Karpas-422 (cell line): ENCODE results near the gene MEGF9. TPM values are rescaled to one million over a fixed set of nuclear protein-coding genes. Genes with fewer than 3 reads are reported as not detected.

Source experiments
- DNase-seq: peaks from one replicate; pipeline ENCODE4 v3.0.0-alpha.2; 2015
- H2AFZ ChIP-seq: fragments of 200-600 bp; sonication (generic); 2 replicates; pipeline ENCODE4 v1.6.1; 2014; ENCODE audit warnings: antibody characterized with exemption, low read length, mixed read lengths
- H3K27ac ChIP-seq: fragments of 200-600 bp; sonication (generic); 2 replicates; pipeline ENCODE4 v1.5.1; 2014; ENCODE audit warnings: mild to moderate bottlenecking, low read length, moderate library complexity
- H3K27me3 ChIP-seq: fragments of 200-600 bp; sonication (generic); 2 replicates; pipeline ENCODE4 v1.6.1; 2014; ENCODE audit warnings: low read length, mixed read lengths
- H3K36me3 ChIP-seq: fragments of 200-600 bp; sonication (generic); 2 replicates; pipeline ENCODE4 v1.6.1; 2014; ENCODE audit warnings: low read length, mixed read lengths; ENCODE audit not compliant: insufficient read depth
- H3K4me1 ChIP-seq: fragments of 200-600 bp; sonication (generic); 2 replicates; pipeline ENCODE4 v1.6.1; 2014; ENCODE audit warnings: mild to moderate bottlenecking, low read length, mixed read lengths
- H3K4me2 ChIP-seq: fragments of 200-600 bp; sonication (generic); 2 replicates; pipeline ENCODE4 v1.6.1; 2014; ENCODE audit warnings: low read length, low read depth, mild to moderate bottlenecking; ENCODE audit not compliant: poor library complexity, severe bottlenecking
- H3K4me3 ChIP-seq: fragments of 200-600 bp; sonication (generic); 2 replicates; pipeline ENCODE4 v1.5.1; 2014; ENCODE audit warnings: mild to moderate bottlenecking, antibody characterized with exemption, low read length, mixed read lengths
- H3K79me2 ChIP-seq: fragments of 200-600 bp; sonication (generic); 2 replicates; pipeline ENCODE4 v1.6.1; 2014; ENCODE audit warnings: mild to moderate bottlenecking, low read length, mixed read lengths
- H3K9ac ChIP-seq: fragments of 200-600 bp; sonication (generic); 2 replicates; pipeline ENCODE4 v1.6.0; 2014; ENCODE audit warnings: low read length
- H3K9me2 ChIP-seq: fragments of 200-600 bp; sonication (generic), shearing (Covaris generic); replicated peaks from 2 replicates; pipeline ENCODE4 v1.6.0; 2014; ENCODE audit warnings: mild to moderate bottlenecking, low read length, moderate library complexity; ENCODE audit not compliant: insufficient read depth
- H3K9me3 ChIP-seq: fragments of 300-700, 200-600 bp; sonication (generic); 2 replicates; pipeline ENCODE4 v1.6.1; 2014; ENCODE audit warnings: low read length, mixed read lengths
- H4K20me1 ChIP-seq: fragments of 200-600 bp; sonication (generic); 2 replicates; pipeline ENCODE4 v1.6.1; 2014; ENCODE audit warnings: mild to moderate bottlenecking, antibody characterized with exemption, low read length, low read depth; ENCODE audit not compliant: insufficient read depth
- total RNA-seq: library from RNA; depleted of rRNA; stranded (reverse); fragments of >200 nt; shearing (Covaris generic); gene quantifications from 2 replicates; pipeline ENCODE4 v1.2.3, GENCODE V29; 2014; ENCODE audit warnings: low replicate concordance

The MEGF9 gene
- total RNA-seq, 1 experiment from 2014 or later = 86.6 TPM

DNA sequence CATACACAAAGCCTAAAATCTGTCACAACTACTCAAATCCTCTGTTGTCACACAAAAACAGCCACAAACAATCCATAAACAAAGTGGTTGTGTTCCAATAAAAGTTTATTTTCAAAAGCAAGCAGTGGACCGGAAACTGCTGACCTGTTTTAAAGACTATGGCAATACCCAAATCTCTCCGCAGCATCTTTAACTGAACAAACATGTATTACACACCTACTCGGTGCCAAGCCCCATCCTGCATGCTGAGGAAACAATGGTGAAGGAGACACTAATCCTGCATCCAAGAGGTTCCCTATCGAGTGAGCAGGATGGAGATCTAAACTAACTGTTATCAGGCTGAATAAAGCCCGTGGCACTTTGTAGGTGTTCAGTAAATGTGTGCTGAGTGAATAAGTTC, 145.5 kb downstream of the MEGF9 start:
- DNase-seq = no peak
- Histone ChIP-seq H3K9me3 (no peaks in the 10 kb centered on the region), H3K4me3 (no peak overlapping the region), H3K9ac (no peak overlapping the region), H3K4me2 (no peak overlapping the region), H3K79me2 (peaks cover 79% of the 10 kb centered on the region), H3K27me3 (no peaks in the 10 kb centered on the region), H2AFZ (no peak overlapping the region), H3K9me2 (no peaks in the 10 kb centered on the region), H3K4me1 (no peaks in the 10 kb centered on the region), H3K27ac (no peak overlapping the region), H4K20me1 (no peaks in the 10 kb centered on the region), H3K36me3 (peaks cover 41% of the 10 kb centered on the region)

DNA sequence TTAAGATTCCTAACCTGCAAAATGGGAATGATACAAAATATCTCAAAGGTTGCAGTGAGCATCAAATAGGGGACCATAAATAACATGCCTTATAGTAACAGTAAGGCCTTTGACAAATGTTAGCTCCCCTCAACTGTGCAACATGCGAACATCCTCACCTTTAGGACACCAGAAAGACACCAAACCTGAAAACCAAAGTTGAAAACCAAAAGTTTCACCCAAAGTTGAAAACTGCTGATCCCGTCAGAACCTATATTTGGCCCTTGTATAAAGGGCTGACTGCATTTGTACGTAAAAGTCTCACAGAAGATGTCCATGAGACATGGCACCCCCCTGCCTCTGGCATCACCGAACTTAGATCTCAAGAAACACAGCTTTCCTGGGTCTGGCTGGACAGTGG, 146.4 kb downstream of the MEGF9 start:
- Histone ChIP-seq H3K27me3 (no peaks in the 10 kb centered on the region), H3K36me3 (peaks cover 45% of the 10 kb centered on the region), H3K9me2 (no peaks in the 10 kb centered on the region), H3K9me3 (no peaks in the 10 kb centered on the region), H3K4me1 (no peaks in the 10 kb centered on the region), H3K27ac (no peak overlapping the region), H4K20me1 (no peaks in the 10 kb centered on the region), H3K4me3 (no peak overlapping the region), H3K9ac (no peak overlapping the region), H2AFZ (no peak overlapping the region), H3K4me2 (no peak overlapping the region), H3K79me2 (peaks cover 79% of the 10 kb centered on the region)
- DNase-seq = no peak

DNA sequence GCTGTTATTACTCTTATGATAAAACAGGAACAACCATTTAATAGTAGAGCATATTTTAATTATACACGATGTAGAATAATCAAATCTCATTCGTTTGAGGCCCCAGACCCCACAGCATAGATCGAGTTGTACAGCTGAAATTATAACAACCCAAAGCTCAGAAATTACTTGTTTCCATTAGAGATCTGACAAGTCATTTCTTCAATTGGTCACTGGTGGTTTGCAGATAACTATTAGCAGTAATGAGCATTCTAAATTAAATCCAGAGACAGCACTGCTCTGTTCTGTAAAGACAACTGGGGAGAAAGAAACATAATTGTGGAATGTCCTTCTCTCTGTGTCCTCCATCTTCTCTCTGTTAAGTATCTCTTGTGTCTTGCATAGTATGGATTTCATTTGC, 147.2 kb downstream of the MEGF9 start:
- H3K36me3 ChIP-seq = peaks cover 43% of the 10 kb centered on the region
- DNase-seq = no peak

DNA sequence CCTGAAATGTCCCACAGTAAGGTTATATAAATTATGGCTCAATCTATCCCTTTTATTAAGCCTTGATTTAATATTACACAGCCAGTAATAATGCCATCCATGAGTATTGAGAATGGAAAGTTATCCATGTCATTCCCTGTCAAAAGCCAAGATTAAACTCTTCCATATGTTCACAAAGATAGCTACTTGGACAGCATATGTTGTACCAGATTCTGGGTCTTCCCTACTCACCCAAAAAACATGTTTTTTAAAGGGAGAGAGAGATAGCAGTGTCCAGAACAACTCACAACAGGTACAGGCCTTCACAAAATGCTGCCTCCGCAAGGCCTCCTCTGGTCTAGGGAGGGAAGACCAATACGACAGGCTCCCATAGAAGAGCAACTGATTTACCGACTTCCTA, 149.7 kb downstream of the MEGF9 start:
- no peak overlapping the region for H3K27ac ChIP-seq
- peaks cover 94% of the 10 kb centered on the region for H3K79me2 ChIP-seq
- H3K9me2 ChIP-seq = no peaks in the 10 kb centered on the region
- H3K4me2 ChIP-seq = no peak overlapping the region
- no peaks in the 10 kb centered on the region for H3K27me3 ChIP-seq
- H3K4me3 ChIP-seq = no peak overlapping the region
- no peaks in the 10 kb centered on the region for H3K9me3 ChIP-seq
- no peaks in the 10 kb centered on the region for H4K20me1 ChIP-seq
- H3K36me3 ChIP-seq = peaks cover 37% of the 10 kb centered on the region
- no peak for DNase-seq
- H2AFZ ChIP-seq = no peak overlapping the region
- no peaks in the 10 kb centered on the region for H3K4me1 ChIP-seq
- no peak overlapping the region for H3K9ac ChIP-seq

More for the DNA sequence above, 147.2 kb downstream of the MEGF9 start:
- Histone ChIP-seq H4K20me1 (no peaks in the 10 kb centered on the region), H3K27ac (no peak overlapping the region), H3K27me3 (no peaks in the 10 kb centered on the region), H3K79me2 (peaks cover 79% of the 10 kb centered on the region), H3K4me3 (no peak overlapping the region), H3K9me2 (no peaks in the 10 kb centered on the region), H3K4me1 (no peaks in the 10 kb centered on the region), H2AFZ (no peak overlapping the region), H3K9ac (no peak overlapping the region), H3K4me2 (no peak overlapping the region), H3K9me3 (no peaks in the 10 kb centered on the region)

DNA sequence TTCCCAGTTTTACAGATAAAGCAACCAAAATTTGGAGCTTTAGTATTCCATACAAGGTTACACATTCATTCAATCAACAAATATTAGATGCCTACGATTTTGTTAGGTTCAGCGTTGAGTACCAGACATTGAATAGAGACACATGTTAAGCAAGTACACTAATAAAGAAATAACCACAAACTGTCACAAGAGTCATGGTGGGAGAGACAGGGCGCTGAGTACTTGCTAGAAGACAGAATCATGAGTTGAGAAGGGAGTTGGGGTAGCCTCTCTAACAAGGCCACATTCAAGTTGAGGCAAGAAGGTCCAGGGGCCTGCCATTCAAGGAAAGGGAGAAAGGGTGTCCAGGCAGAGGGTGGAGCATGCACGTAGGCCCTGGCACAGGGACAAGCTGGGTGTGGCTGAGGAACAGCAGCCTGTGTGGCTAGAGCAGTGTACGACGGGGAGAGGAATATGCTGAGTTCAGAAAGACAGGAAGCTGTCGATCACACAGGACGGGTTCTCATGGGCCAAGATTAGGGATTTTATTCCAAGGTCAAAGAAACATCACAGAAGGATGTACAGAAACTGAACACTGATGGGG, 151.3 kb downstream of the MEGF9 start:
- Histone ChIP-seq H3K36me3 (peaks cover 25% of the 10 kb centered on the region), H3K27me3 (no peaks in the 10 kb centered on the region), H3K9ac (no peak overlapping the region), H3K79me2 (peaks cover 93% of the 10 kb centered on the region), H3K9me3 (no peaks in the 10 kb centered on the region), H4K20me1 (no peaks in the 10 kb centered on the region), H3K4me1 (no peaks in the 10 kb centered on the region), H3K4me2 (no peak overlapping the region), H3K27ac (no peak overlapping the region), H3K4me3 (no peak overlapping the region), H2AFZ (no peak overlapping the region), H3K9me2 (no peaks in the 10 kb centered on the region)
- no peak for DNase-seq

DNA sequence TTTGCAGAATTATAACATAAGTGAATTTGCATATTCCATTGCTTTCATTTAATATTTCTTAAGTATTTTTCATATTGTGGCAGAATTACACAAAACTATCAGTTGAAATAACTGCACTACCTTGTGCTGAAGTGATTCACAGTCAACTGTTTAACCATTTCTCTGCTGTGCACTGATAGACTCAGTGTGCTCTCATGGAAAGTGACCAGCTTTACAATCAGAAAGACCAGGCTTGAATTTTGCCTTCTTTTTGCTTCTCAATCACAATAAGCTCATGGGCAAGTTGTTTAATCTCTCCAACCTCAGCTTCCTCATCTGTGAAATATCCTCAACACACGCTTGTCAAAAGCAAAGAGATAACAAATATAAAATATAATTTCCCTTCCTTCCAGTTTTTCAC, 152.6 kb downstream of the MEGF9 start:
- no peak overlapping the region for H3K4me2 ChIP-seq
- no peaks in the 10 kb centered on the region for H3K9me3 ChIP-seq
- H4K20me1 ChIP-seq = no peaks in the 10 kb centered on the region
- H3K36me3 ChIP-seq = peaks cover 15% of the 10 kb centered on the region
- H3K27ac ChIP-seq = no peak overlapping the region
- H3K9ac ChIP-seq = no peak overlapping the region
- no peak for DNase-seq
- H2AFZ ChIP-seq = no peak overlapping the region
- no peaks in the 10 kb centered on the region for H3K9me2 ChIP-seq
- peaks cover 3% of the 10 kb centered on the region; the same call in 1 of the 2 replicates for H3K4me1 ChIP-seq
- H3K4me3 ChIP-seq = no peak overlapping the region
- H3K27me3 ChIP-seq = no peaks in the 10 kb centered on the region
- H3K79me2 ChIP-seq = peaks cover 89% of the 10 kb centered on the region

DNA sequence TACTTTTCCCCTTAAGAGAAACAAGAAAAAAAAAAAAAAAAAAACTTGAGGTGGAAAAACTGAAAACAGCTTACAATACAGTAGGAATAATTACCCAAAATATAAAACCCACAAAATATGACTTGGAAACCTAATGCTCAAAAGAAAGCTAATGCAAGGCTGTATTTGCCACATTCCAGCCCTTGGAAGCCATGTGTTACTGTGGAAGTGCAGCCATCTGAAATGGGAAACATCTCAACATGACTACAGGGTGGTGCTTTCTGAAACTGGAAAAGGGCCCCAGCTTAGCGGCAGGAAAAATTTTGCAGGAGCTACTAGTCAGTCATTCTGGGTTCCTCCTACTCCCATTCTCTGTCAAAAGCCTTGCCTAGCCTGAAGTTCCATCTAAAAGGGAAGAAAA, 154.7 kb downstream of the MEGF9 start:
- DNase-seq = no peak
- Histone ChIP-seq H3K4me2 (no peak overlapping the region), H3K9ac (no peak overlapping the region), H3K79me2 (peaks cover 87% of the 10 kb centered on the region), H3K9me2 (no peaks in the 10 kb centered on the region), H3K4me3 (no peak overlapping the region), H4K20me1 (no peaks in the 10 kb centered on the region), H3K36me3 (peaks cover 17% of the 10 kb centered on the region), H3K27ac (no peak overlapping the region), H3K4me1 (peaks cover 12% of the 10 kb centered on the region), H3K27me3 (no peaks in the 10 kb centered on the region), H2AFZ (no peak overlapping the region), H3K9me3 (no peaks in the 10 kb centered on the region)

DNA sequence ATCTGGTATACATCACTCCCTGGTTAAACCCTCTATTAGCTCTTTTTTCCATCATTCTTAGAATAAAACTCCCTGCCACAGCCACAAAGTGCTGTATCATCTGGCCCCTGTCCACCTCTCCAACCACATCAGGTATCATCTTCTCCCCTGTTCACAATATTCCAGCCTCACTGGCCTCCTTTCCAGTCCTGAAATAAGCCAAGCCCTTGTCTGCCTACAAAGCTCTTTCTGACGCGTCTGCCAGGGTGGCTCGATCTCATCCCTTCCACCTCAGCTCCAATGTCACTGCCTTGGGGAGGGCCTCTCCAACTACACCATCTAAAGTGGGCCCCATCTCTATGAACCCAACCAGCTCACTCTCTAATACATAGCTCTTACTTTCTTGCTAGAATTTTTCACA, 155.8 kb downstream of the MEGF9 start:
- DNase-seq = no peak
- peaks cover 18% of the 10 kb centered on the region for H3K36me3 ChIP-seq
- peaks cover 88% of the 10 kb centered on the region for H3K79me2 ChIP-seq

More for the DNA sequence above, 155.8 kb downstream of the MEGF9 start:
- Histone ChIP-seq H3K9me2 (no peaks in the 10 kb centered on the region), H4K20me1 (no peaks in the 10 kb centered on the region), H3K27me3 (no peaks in the 10 kb centered on the region), H3K27ac (no peak overlapping the region), H3K4me1 (peaks cover 12% of the 10 kb centered on the region), H3K9ac (no peak overlapping the region), H3K9me3 (no peaks in the 10 kb centered on the region), H2AFZ (no peak overlapping the region), H3K4me3 (no peak overlapping the region), H3K4me2 (no peak overlapping the region)
